ENCODE data around the gene GFOD1. TPM values are rescaled to one million over a fixed set of nuclear protein-coding genes. Genes with fewer than 3 reads are reported as not detected.

GFOD1 gene
- total RNA-seq, 1 donor from 2014 or later: 8.4 TPM

GRCh38 chr6:13471184-13471583, 16.2 kb downstream of the GFOD1 start:
- ChIA-PET CTCF (no interaction called here), POLR2A (no interaction called here)
- intact Hi-C loops (cut with micrococcal nuclease): loop anchor here (2.0 kb wide), 2 partner anchors 16 kb away; partner anchors contain the start of gene GFOD1
- no peak for ATAC-seq (ENCODE audit: low read depth)
- Mint-ChIP-seq H3K4me1 (peaks cover 65% of the 10 kb centered on the region), H3K9me3 (no peaks in the 10 kb centered on the region), H3K27ac (no peak overlapping the region), H3K36me3 (ENCODE audit: low read depth) (peaks cover 12% of the 10 kb centered on the region), H3K27me3 (no peaks in the 10 kb centered on the region), H3K4me3 (no peak overlapping the region)
- no peak for DNase-seq
- TF ChIP-seq CTCF (IDR thresholded peaks at IDR 0.05): no peak

- Mint-ChIP-seq H3K4me1 (peaks cover 66% of the 10 kb centered on the region), H3K27me3 (no peaks in the 10 kb centered on the region), H3K27ac (no peak overlapping the region), H3K36me3 (ENCODE audit: low read depth) (peaks cover 12% of the 10 kb centered on the region), H3K4me3 (no peak overlapping the region), H3K9me3 (no peaks in the 10 kb centered on the region)
- DNase-seq (no peak), ATAC-seq (ENCODE audit: low read depth) (peak; percentile 21)
- POLR2A ChIA-PET: no interaction called here
- intact Hi-C loops (cut with micrococcal nuclease): loop anchor here (2.0 kb wide), 2 partner anchors 16 kb away; partner anchors contain the start of gene GFOD1
- TF ChIP-seq CTCF (IDR thresholded peaks at IDR 0.05): no peak
- CTCF ChIA-PET: no interaction called here
These were observed 16.9 kb downstream of the GFOD1 start for GRCh38 chr6:13470238-13471140.

GRCh38 chr6:13469693-13470092, 17.7 kb downstream of the GFOD1 start:
- POLR2A ChIA-PET: no interaction called here
- no peak for DNase-seq
- H3K27ac Mint-ChIP-seq: no peak overlapping the region
- CTCF ChIA-PET: no interaction called here
- intact Hi-C loops (cut with micrococcal nuclease): loop anchor here (2.0 kb wide), 2 partner anchors 15 to 17 kb away; partner anchors contain the start of gene GFOD1
- H3K9me3 Mint-ChIP-seq: no peaks in the 10 kb centered on the region
- TF ChIP-seq CTCF (IDR thresholded peaks at IDR 0.05): no peak
- no peaks in the 10 kb centered on the region for H3K27me3 Mint-ChIP-seq
- peaks cover 69% of the 10 kb centered on the region for H3K4me1 Mint-ChIP-seq
- no peak overlapping the region for H3K4me3 Mint-ChIP-seq
- peaks cover 12% of the 10 kb centered on the region for H3K36me3 Mint-ChIP-seq (ENCODE audit: low read depth)
- ATAC-seq (ENCODE audit: low read depth): no peak

GRCh38 chr6:13468839-13469238, 18.6 kb downstream of the GFOD1 start:
- Mint-ChIP-seq H3K27me3 (no peaks in the 10 kb centered on the region), H3K36me3 (ENCODE audit: low read depth) (peaks cover 12% of the 10 kb centered on the region), H3K4me1 (peaks cover 67% of the 10 kb centered on the region), H3K9me3 (no peaks in the 10 kb centered on the region), H3K27ac (no peak overlapping the region), H3K4me3 (no peak overlapping the region)
- TF ChIP-seq CTCF (IDR thresholded peaks at IDR 0.05): no peak
- intact Hi-C loops (cut with micrococcal nuclease): no loop called here
- DNase-seq (no peak), ATAC-seq (ENCODE audit: low read depth) (no peak)
- ChIA-PET POLR2A (no interaction called here), CTCF (no interaction called here)

- POLR2A ChIA-PET: interaction anchor here (0.7 to 1.4 kb wide), 2 partner anchors 12 to 113 kb away, joined by 3 to 4 read pairs; no protein-coding TSS in a partner anchor
- peaks cover 71% of the 10 kb centered on the region for H3K4me1 Mint-ChIP-seq
These were observed 20.2 kb downstream of the GFOD1 start for GRCh38 chr6:13467216-13467600.

More at GRCh38 chr6:13467216-13467600, 20.2 kb downstream of the GFOD1 start:
- ATAC-seq (ENCODE audit: low read depth) (no peak), DNase-seq (no peak)
- no peaks in the 10 kb centered on the region for H3K9me3 Mint-ChIP-seq
- TF ChIP-seq CTCF (IDR thresholded peaks at IDR 0.05): no peak
- peaks cover 10% of the 10 kb centered on the region for H3K36me3 Mint-ChIP-seq (ENCODE audit: low read depth)
- CTCF ChIA-PET: interaction anchor here (1.0 kb wide), 1 partner anchor 12 kb away, joined by 3 read pairs; no protein-coding TSS in a partner anchor
- no peak overlapping the region for H3K27ac Mint-ChIP-seq
- H3K27me3 Mint-ChIP-seq: no peaks in the 10 kb centered on the region
- H3K4me3 Mint-ChIP-seq: no peak overlapping the region
- intact Hi-C loops (cut with micrococcal nuclease): no loop called here
